BJ (cell line): ENCODE measurements around the gene GRID2IP. TPM values are rescaled to one million over a fixed set of nuclear protein-coding genes. Genes with fewer than 3 reads are reported as not detected.

Experiments used
- CTCF ChIA-PET: fragments of 350-600 bp; formaldehyde crosslinking; extraction: SDS; loops from one replicate; lab custom pipeline; 2021; ENCODE audit warnings: antibody characterized with exemption, inconsistent platforms; lab: Yijun Ruan, JAX
- POLR2A ChIA-PET: fragments of 300-600 bp; sonication (Branson Sonifier 250); formaldehyde crosslinking; extraction: SDS; loops from one replicate; lab custom pipeline; 2021; ENCODE audit warnings: antibody characterized with exemption; lab: Charles Lee
- DNase-seq: peaks from one replicate; pipeline ENCODE4 v3.0.0-alpha.2; 2011; ENCODE audit warnings: low read depth
- H3K27me3 ChIP-seq: 2 replicates; pipeline ENCODE4 v1.6.0; 2011; ENCODE audit warnings: low read length; ENCODE audit not compliant: control insufficient read depth, insufficient read depth
- H3K36me3 ChIP-seq: 2 replicates; pipeline ENCODE4 v1.5.1; 2011; ENCODE audit warnings: low read length; ENCODE audit not compliant: control insufficient read depth, insufficient read depth
- H3K4me3 ChIP-seq: 2 replicates; pipeline ENCODE4 v1.5.1; 2011; ENCODE audit warnings: low read depth, mild to moderate bottlenecking, control low read depth, low read length
- polyA minus RNA-seq: library from RNA; depleted of rRNA, polyadenylated mRNA; stranded (reverse); fragments of >200 nt; gene quantifications from 2 replicates; pipeline ENCODE4 v1.2.3, GENCODE V29; 2011; rRNA and poly(A)+ RNA removed
- polyA plus RNA-seq: library from polyadenylated mRNA; depleted of rRNA; stranded (reverse); fragments of >200 nt; gene quantifications from 2 replicates; pipeline ENCODE4 v1.2.3, GENCODE V29; 2011; rRNA removed
- TF ChIP-seq, protein P1 (sequence below): IDR thresholded peaks from 2 replicates; pipeline ENCODE4 v1.5.1; 2011; ENCODE audit warnings: low read depth, mild to moderate bottlenecking, control low read depth, inconsistent platforms, low read length, moderate library complexity; ENCODE audit not compliant: insufficient read depth

GRID2IP gene
- not detected in 2 replicates for polyA plus RNA-seq
- polyA minus RNA-seq, result not detected in 2 replicates

DNA sequence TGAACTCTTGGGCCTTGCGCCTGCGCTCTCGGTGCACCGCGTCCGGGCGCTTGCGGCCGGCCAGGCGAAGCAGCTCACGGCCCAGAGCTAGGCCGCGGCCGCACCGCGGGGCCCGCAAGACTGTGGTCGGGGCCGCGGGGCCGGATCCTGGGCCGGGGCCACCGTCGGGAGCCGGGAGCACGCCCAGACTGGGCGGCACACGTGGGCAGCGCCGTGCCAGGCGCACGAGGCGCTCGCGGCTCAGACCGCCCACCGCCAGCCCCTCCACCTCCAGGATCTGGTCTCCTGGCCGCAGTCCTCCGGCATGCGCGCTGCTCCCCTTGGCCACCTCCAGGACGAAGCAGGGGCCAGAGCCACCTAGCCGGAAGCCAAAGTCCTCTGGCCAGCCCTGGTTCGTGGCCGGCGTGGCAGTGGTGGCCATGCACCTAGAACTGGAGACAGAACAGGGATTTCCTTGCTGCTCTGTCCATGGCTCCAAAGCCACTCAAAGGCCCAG is at the start of gene GRID2IP:
Gene GRID2IP, minus strand, starts transcription at position 446 of the 496 bp plus-strand sequence. Its CDS starts 25 bp downstream, at position 421.
- no peak for DNase-seq
- POLR2A ChIA-PET, result interaction anchor here (0.6 kb wide), 1 partner anchor 27 kb away, joined by 4 read pairs; no protein-coding TSS in a partner anchor

GRCh38 chr7:6600093-6600492 is 48.8 kb upstream of the GRID2IP start:
- Histone ChIP-seq H3K4me3 (no peak overlapping the region), H3K27me3 (no peaks in the 10 kb centered on the region), H3K36me3 (peaks cover 29% of the 10 kb centered on the region)
- CTCF ChIA-PET, result no interaction called here
- TF ChIP-seq, protein P1, sequence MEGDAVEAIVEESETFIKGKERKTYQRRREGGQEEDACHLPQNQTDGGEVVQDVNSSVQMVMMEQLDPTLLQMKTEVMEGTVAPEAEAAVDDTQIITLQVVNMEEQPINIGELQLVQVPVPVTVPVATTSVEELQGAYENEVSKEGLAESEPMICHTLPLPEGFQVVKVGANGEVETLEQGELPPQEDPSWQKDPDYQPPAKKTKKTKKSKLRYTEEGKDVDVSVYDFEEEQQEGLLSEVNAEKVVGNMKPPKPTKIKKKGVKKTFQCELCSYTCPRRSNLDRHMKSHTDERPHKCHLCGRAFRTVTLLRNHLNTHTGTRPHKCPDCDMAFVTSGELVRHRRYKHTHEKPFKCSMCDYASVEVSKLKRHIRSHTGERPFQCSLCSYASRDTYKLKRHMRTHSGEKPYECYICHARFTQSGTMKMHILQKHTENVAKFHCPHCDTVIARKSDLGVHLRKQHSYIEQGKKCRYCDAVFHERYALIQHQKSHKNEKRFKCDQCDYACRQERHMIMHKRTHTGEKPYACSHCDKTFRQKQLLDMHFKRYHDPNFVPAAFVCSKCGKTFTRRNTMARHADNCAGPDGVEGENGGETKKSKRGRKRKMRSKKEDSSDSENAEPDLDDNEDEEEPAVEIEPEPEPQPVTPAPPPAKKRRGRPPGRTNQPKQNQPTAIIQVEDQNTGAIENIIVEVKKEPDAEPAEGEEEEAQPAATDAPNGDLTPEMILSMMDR, result no peak
- POLR2A ChIA-PET, result no interaction called here
- no peak for DNase-seq

More for the DNA sequence above, at the start of gene GRID2IP:
- H3K36me3 ChIP-seq, result no peaks in the 10 kb centered on the region
- H3K27me3 ChIP-seq, result no peaks in the 10 kb centered on the region
- no peak within 1 kb of the TSS for H3K4me3 ChIP-seq
- CTCF ChIA-PET, result no interaction called here
- TF ChIP-seq, protein P1, result no peak

DNA sequence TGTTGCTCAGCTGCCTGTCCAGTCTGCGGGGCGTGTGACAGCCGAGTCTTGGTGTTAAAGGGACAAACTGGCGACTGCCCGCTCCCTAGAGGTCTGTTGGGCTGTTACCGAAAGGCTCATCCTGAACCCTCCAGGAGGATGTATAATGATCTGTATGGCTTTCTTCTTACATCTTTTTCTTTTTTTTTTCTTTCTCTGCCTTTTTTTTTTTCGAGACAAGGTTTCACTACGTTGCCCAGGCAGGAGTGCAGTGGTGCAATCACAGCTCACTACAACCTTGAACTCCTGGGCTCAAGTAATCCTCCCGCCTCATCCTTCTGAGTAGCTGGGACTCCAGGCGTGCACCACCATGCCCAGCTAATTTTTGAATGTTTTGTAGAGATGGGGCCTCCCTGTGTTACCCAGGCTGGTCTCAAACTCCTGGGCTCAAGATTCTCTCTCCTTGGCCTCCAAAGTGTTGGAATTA is 39.4 kb upstream of the GRID2IP start:
- TF ChIP-seq, protein P1, result no peak
- Histone ChIP-seq H3K4me3 (peak overlapping the region; percentile 91), H3K36me3 (peaks cover 17% of the 10 kb centered on the region), H3K27me3 (no peaks in the 10 kb centered on the region)
- ChIA-PET POLR2A (no interaction called here), CTCF (interaction anchor here (0.8 to 2.4 kb wide), 11 partner anchors 10 to 340 kb away, joined by 3 to 18 read pairs (median 4); partner anchors contain the start of gene ZDHHC4)
- no peak for DNase-seq

DNA sequence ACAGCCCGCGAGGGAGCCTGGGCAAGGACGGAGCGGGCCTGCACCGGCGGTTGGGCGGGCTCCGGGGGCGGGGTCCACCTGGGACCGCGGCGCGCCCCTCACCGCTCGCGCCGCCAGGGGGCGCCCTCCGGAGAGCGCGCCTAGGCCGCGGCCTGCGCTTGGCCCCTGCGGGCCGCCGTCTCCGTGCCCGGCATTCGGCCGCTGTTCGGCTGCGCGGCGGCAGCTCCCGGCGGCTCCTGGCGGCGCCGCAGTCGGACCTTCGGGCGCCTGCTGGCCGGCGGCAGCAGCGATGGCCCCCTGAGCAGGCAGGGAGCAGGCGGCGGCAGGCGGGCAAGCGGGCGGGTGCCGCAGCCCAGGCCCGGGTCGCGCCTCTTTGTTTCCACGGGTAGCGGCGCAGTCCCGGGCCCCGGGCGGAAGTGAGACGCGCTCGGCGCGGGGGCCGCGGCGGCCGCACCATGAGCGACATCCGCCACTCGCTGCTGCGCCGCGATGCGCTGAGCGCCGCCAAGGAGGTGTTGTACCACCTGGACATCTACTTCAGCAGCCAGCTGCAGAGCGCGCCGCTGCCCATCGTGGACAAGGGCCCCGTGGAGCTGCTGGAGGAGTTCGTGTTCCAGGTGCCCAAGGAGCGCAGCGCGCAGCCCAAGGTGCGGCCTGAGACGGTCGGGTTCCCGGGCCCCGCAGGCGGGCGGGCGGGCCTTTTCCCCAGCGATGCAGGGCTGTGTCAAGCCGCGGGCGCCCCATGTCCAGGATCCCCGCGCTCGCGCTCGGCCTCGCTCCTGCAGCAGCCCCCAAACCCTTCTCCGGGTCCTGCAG is 38.8 kb upstream of the GRID2IP start, which contains the start of gene INTS15:
Gene INTS15, plus strand, starts transcription at position 193 of the 816 bp plus-strand sequence. Its CDS starts 263 bp downstream, at position 456.
- Histone ChIP-seq H3K4me3 (peak within 1 kb of the TSS; percentile 91), H3K36me3 (peaks cover 13% of the 10 kb centered on the region), H3K27me3 (no peaks in the 10 kb centered on the region)
- no peak for DNase-seq
- POLR2A ChIA-PET, result no interaction called here
- TF ChIP-seq, protein P1, result 0 out of 2 replicates have a peak, but pooled peaks have one; percentile 10
- CTCF ChIA-PET, result interaction anchor here (0.7 to 2.4 kb wide), 18 partner anchors 8 to 341 kb away, joined by 3 to 18 read pairs (median 4); partner anchors contain the start of gene ZDHHC4
